ENCODE results near the gene TMEFF2.

The TMEFF2 gene

DNA sequence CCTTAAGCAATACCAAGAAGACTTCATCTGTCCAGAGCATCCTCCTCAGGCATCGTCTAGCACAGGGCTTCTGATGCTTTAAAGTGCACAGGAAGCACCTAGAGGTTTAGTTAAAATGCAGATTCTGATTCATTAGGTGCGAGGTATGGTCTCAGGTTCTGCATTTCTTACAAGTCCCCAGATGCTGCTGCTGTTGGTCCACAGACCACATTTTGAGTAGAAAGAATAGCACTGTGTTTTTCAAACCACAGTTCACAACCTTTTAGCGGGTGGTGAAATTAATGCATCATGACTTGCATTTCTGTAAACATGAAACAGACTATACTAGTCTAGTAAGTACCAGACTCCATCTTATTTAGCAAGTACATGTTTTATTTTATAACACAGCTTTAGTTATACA lies 134.6 kb downstream of the TMEFF2 start:
- DNase-seq (ENCODE audit: low spot score), result no peak

- no peak for DNase-seq (ENCODE audit: low spot score)
Measured at GRCh38 chr2:192059266-192059665, 135.5 kb downstream of the TMEFF2 start.

DNA sequence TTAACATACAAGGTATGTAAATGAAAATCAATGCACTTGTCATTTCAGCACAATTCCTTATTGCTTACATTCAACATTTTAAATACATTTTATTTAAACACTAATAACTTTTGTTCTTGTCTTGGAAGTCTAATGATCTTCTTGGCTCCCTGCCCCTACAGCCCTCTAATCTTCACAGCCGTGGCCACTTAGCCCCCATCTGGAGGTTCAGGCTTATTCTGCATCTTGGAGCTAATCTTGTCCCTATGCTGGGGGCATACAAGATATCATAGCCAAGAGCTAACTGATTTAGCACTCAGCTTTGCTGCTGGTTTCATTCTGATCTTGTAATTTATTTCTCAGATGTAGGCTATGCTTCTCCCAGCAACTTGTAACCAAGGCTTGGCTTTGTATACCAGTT lies 140.8 kb downstream of the TMEFF2 start:
- DNase-seq (ENCODE audit: low spot score), result no peak

- DNase-seq (ENCODE audit: low spot score), result no peak
Measured at GRCh38 chr2:192051533-192051932, 143.2 kb downstream of the TMEFF2 start.

GRCh38 chr2:192049362-192049761 lies 145.4 kb downstream of the TMEFF2 start:
- no peak for DNase-seq (ENCODE audit: low spot score)

DNA sequence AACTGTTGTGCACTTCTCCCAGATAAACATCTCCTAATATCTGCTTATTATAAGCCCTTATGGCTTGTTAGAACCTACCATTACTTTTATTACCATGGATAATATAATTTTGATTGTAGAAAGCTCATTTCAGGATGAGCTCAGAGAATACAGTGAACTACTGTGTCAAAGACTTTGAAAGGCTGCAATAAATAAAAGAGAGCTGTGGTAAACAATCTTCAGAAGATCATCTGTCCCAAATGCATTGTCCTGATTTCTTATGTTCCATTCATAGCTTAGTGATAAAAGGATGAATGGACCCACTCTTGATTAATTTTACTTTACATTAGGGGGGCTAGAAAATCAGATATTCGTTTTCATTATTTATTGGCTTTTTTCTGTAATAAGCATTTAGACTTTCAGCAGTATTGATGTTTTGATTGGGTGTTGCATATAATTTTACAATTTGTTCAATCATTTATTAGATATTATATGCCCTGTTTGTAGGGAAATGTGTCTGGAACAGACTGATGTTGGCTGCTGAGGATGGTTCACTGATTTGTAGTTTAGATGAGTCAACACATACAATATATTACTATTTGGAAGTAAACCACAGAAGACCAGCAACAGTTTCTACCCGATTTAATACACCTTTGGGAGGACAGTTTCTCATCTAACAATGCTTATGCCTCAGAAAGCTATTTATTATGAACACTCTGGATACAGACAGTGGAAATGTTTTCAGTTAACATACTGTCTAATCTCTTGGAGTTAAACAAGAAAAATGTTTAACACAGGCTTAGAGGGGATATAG lies 147.2 kb downstream of the TMEFF2 start:
- no peak for DNase-seq (ENCODE audit: low spot score)

GRCh38 chr2:192044496-192044895 lies 150.2 kb downstream of the TMEFF2 start:
- no peak for DNase-seq (ENCODE audit: low spot score)

- no peak for DNase-seq (ENCODE audit: low spot score)
Measured at GRCh38 chr2:192043216-192043870, 151.4 kb downstream of the TMEFF2 start.

GRCh38 chr2:192042126-192042525 lies 152.6 kb downstream of the TMEFF2 start:
- no peak for DNase-seq (ENCODE audit: low spot score)

DNA sequence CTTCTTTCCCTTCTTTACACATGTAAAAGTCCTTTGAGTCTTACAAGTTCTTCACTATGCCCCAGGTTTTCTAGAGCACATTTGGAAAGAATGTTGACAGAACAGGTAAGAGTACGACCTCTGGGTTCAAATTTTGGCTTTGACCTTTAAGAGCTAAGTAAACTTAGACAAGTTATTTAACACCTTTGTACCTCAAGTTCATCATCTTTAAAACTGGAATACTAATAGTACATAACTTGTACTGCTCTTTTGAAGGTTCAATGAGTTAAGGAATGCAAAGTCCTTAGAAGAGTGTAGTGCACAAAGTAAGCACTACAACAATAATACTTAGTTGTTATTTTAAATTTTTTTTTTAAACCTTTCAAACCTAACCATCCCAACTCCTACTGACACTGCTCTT lies 156.6 kb downstream of the TMEFF2 start:
- no peak for DNase-seq (ENCODE audit: low spot score)

- peak; percentile 2 for DNase-seq (ENCODE audit: low spot score)
Measured at GRCh38 chr2:192035731-192036442, 158.8 kb downstream of the TMEFF2 start.

DNA sequence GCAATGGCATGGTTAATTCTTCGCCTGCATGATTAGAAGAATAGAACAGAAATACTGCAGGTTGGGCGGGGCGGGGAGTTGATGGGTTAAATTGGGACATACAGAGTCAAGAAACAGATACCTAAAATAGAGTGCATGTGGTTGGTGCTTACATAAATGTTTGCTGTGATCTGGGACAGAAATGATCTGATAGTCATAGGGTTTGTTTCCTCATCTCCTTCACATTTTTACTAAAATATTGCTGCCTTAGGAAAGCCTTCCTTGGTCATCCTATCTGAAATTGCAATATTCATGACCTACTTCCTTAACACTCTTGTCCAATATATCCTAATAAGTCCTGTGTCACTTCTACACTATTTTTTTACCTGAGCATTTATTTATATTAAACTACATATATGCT lies 163.9 kb downstream of the TMEFF2 start:
- DNase-seq (ENCODE audit: low spot score), result no peak

DNA sequence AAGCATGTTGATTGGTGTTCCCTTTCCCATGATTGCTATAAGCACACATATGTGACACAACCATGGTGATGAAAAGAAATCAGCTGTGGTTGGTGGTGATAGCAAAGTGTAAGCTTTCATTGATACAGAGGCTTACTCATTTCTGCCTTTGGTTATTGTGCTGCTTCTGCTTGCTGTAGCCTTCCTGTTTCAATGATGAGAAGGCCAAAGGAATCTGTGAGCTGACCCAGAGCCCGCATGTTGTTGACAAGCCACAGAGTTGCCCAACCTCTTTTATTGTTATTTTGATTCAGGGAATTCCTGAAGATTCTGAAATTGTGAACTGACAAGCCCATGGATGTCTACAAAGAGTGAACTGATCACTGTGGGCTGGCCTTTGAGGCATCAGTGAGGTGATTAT lies 164.4 kb downstream of the TMEFF2 start:
- no peak for DNase-seq (ENCODE audit: low spot score)

DNA sequence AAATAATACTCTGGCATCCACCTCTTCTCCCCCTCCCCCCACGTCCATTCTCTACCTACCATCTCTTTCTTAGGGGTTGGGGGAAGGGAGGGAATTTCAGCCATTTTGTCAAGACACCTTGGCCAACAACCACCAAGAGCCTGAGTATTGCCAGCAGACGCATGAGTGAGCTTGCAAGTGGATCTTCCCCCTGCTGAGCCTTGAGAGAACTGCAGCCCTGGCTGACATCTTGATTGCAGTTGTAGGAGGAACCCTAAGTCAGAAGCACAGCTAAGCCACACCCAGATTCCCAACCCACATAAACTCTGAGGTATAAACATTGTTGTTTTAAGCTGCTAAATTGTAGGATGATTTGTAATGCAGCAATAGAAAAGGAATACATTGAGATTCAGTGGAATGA lies 165.6 kb downstream of the TMEFF2 start:
- DNase-seq (ENCODE audit: low spot score), result peak; percentile 3

GRCh38 chr2:192026825-192027120 lies 168.0 kb downstream of the TMEFF2 start:
- DNase-seq (ENCODE audit: low spot score), result no peak

DNA sequence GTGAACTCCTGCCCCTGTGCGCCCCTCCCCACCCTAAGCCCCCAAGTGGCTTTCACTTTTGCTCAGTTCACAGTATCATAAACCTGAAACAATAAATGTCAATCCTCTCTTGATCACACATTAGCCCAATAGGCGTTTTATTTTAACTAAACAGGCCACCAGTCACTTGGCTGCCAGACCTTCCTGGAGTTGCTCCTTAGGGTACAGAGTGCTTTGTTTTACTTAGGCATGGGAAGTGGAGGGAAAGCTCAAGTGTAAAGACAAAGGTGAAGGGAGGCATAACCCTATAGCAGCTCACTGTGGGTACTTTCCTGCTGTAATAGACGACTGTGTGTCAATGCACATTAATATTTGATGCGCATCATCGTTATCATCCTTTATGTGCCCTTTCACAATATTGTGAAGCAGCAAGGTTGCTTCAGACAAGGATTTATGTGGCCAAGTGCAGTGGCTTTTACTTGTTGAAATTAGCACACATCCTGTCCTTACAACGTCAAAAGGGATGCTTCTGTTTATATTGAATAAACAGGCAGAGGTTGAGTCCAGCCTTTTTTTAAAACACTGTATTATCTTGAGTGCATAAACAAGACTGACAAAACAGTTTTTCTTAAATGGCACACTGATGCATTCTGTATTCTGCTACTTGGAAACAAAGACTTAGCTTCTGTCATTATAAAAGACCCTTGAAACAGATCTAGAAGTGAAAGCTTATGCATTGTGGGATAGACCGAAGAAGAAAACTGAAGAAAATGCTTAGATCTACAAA lies 168.5 kb downstream of the TMEFF2 start:
- no peak for DNase-seq (ENCODE audit: low spot score)

- DNase-seq (ENCODE audit: low spot score), result no peak
Measured at GRCh38 chr2:192025637-192026036, 169.1 kb downstream of the TMEFF2 start.

DNA sequence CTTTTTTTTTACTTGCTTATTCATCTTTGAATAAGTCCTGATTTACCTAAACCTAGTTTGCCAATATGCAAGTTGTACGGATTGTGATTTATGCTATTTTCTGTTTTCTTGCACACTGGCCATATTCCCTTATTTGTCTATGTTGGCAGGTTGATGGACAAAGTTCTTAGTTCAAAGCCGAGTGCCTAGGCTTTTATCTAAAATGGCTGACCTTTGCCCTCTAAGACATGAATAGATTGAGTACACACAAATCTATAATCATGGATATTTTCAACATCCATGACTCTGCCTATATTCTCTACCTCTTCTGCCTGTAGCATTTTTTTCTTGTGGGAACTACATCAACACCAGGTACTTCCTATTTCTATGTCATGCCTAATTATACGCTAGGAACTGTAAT lies 171.7 kb downstream of the TMEFF2 start:
- no peak for DNase-seq (ENCODE audit: low spot score)

- DNase-seq (ENCODE audit: low spot score), result no peak
Measured at GRCh38 chr2:192017844-192018243, 176.9 kb downstream of the TMEFF2 start.

DNA sequence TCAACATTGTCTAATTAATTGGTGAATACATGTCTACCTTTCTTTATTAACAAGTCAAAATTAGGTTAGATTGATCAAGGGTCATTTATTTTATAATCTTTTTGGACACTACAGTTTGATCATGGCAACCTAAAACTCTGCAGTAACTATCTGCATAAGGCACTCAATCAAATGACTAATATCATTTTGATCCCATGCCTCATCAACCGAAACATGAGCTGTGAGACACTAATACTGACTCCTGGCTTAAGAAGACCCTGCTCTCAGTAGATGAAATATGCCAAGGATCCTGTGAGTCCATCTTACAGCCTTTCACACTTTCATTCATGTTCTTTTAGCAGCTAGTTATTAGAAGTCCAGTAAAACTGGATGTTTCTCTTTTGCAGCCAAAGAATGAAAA lies 178.5 kb downstream of the TMEFF2 start:
- DNase-seq (ENCODE audit: low spot score), result no peak

GRCh38 chr2:192013211-192013610 lies 181.5 kb downstream of the TMEFF2 start:
- DNase-seq (ENCODE audit: low spot score), result no peak

GRCh38 chr2:192011196-192011595 lies 183.5 kb downstream of the TMEFF2 start:
- DNase-seq (ENCODE audit: low spot score), result no peak

GRCh38 chr2:192010073-192010472 lies 184.7 kb downstream of the TMEFF2 start:
- no peak for DNase-seq (ENCODE audit: low spot score)

Data from HuH-7 (cell line).